PC-9 (cell line): Measurements from ENCODE around the gene DHRSX. TPM values are rescaled to one million over a fixed set of nuclear protein-coding genes. Genes with fewer than 3 reads are reported as not detected.

Experiments
- BruUV-seq: library from RNA; stranded (reverse); fragments of 400-500 nt; replicated peaks from 2 replicates; lab custom pipeline; 2021; lab: Mats Ljungman, UMichigan
- CTCF ChIA-PET: fragments of 300-600 bp; sonication (Branson Sonifier 250); formaldehyde crosslinking; loops from one replicate; lab custom pipeline; 2022; ENCODE audit warnings: antibody characterized with exemption; lab: Charles Lee
- POLR2A ChIA-PET: fragments of 300-600 bp; sonication (Branson Sonifier 250); formaldehyde crosslinking; loops from one replicate; lab custom pipeline; 2022; ENCODE audit warnings: antibody characterized with exemption; ENCODE audit not compliant: unreplicated experiment; lab: Charles Lee
- DNase-seq, 2 experiments: peaks; one replicate each; pipeline versions ENCODE4 v3.0.0 to v3.0.0-alpha.2; 2015 to 2022; ENCODE audit warnings: mixed read lengths in 1 of 2
- H2AFZ ChIP-seq: fragments of 200-600 bp; sonication (generic); 2 replicates; pipeline ENCODE4 v1.8.1; 2017; ENCODE audit warnings: antibody characterized with exemption
- H3F3A ChIP-seq: fragments of 200-600 bp; sonication (generic); 2 replicates; pipeline ENCODE4 v1.8.1; 2017; ENCODE audit warnings: antibody characterized with exemption, mild to moderate bottlenecking, low read depth; ENCODE audit not compliant: insufficient read depth
- H3K27ac ChIP-seq: fragments of 200-600 bp; sonication (generic); 2 replicates; pipeline ENCODE4 v1.6.1; 2016; ENCODE audit warnings: mixed run types
- H3K27me3 ChIP-seq: fragments of 200-600 bp; sonication (generic); 2 replicates; pipeline ENCODE4 v1.6.1; 2016; ENCODE audit warnings: low read depth, mixed run types; ENCODE audit not compliant: insufficient read depth
- H3K36me3 ChIP-seq: fragments of 200-600 bp; sonication (generic); 2 replicates; pipeline ENCODE4 v1.6.1; 2016; ENCODE audit warnings: low read depth, mixed run types
- H3K4me1 ChIP-seq: fragments of 200-600 bp; sonication (generic); replicated peaks from 2 replicates; pipeline ENCODE4 v1.6.1; 2016; ENCODE audit warnings: mixed run types; ENCODE audit not compliant: insufficient read depth
- H3K4me2 ChIP-seq: fragments of 200-600 bp; sonication (generic); 2 replicates; pipeline ENCODE4 v1.6.1; 2017; ENCODE audit warnings: mixed run types
- H3K4me3 ChIP-seq: fragments of 200-600 bp; sonication (generic); 2 replicates; pipeline ENCODE4 v1.6.1; 2016; ENCODE audit warnings: mixed run types
- H3K79me2 ChIP-seq: fragments of 200-600 bp; sonication (generic); 2 replicates; pipeline ENCODE4 v1.6.1; 2017; ENCODE audit warnings: low read depth, mixed run types
- H3K9me2 ChIP-seq: fragments of 200-600 bp; sonication (generic); 2 replicates; pipeline ENCODE4 v1.8.1; 2017; ENCODE audit warnings: mild to moderate bottlenecking; ENCODE audit not compliant: insufficient read depth
- H3K9me3 ChIP-seq: fragments of 200-600 bp; sonication (generic); 2 replicates; pipeline ENCODE4 v1.8.1; 2016; ENCODE audit warnings: low read depth; ENCODE audit not compliant: insufficient read depth
- H4K20me1 ChIP-seq: fragments of 200-600 bp; sonication (generic); 2 replicates; pipeline ENCODE4 v1.8.1; 2017; ENCODE audit not compliant: insufficient read depth
- EZH2 ChIP-seq: fragments of 200-600 bp; sonication (generic); IDR thresholded peaks from 2 replicates; pipeline ENCODE4 v1.8.0; 2017; ENCODE audit warnings: antibody characterized with exemption, low read depth
- intact Hi-C: fragments of 100-400 bp; cut with micrococcal nuclease; formaldehyde crosslinking; loops from one replicate; pipeline ENCODE4 v1.10.0; 2022; ENCODE audit not compliant: unreplicated experiment
- total RNA-seq: library from RNA; stranded (reverse); gene quantifications from 2 replicates; pipeline ENCODE4 v1.2.3, GENCODE V29; 2021
- TF ChIP-seq, protein P1 (sequence below): fragments of 200-600 bp; sonication (generic); conservative IDR thresholded peaks from 2 replicates; pipeline ENCODE4 v1.6.1; 2017; ENCODE audit warnings: mixed run types, antibody characterized with exemption, mild to moderate bottlenecking, moderate library complexity

The DHRSX gene
- total RNA-seq, 1 experiment from 2014 or later = 13.2 TPM

- Histone ChIP-seq H3F3A (no peaks in the 10 kb centered on the region), H4K20me1 (no peaks in the 10 kb centered on the region; the same call in 1 of the 2 replicates), H2AFZ (no peak overlapping the region), H3K36me3 (no peaks in the 10 kb centered on the region), H3K4me3 (no peak overlapping the region), H3K27me3 (no peaks in the 10 kb centered on the region), H3K4me1 (no peaks in the 10 kb centered on the region), H3K27ac (no peak overlapping the region), H3K9me3 (no peaks in the 10 kb centered on the region), H3K79me2 (no peaks in the 10 kb centered on the region), H3K9me2 (no peaks in the 10 kb centered on the region), H3K4me2 (no peak overlapping the region)
- TF ChIP-seq EZH2 = no peak
- TF ChIP-seq, protein P1, sequence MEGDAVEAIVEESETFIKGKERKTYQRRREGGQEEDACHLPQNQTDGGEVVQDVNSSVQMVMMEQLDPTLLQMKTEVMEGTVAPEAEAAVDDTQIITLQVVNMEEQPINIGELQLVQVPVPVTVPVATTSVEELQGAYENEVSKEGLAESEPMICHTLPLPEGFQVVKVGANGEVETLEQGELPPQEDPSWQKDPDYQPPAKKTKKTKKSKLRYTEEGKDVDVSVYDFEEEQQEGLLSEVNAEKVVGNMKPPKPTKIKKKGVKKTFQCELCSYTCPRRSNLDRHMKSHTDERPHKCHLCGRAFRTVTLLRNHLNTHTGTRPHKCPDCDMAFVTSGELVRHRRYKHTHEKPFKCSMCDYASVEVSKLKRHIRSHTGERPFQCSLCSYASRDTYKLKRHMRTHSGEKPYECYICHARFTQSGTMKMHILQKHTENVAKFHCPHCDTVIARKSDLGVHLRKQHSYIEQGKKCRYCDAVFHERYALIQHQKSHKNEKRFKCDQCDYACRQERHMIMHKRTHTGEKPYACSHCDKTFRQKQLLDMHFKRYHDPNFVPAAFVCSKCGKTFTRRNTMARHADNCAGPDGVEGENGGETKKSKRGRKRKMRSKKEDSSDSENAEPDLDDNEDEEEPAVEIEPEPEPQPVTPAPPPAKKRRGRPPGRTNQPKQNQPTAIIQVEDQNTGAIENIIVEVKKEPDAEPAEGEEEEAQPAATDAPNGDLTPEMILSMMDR = no peak
- no peak for DNase-seq
- intact Hi-C loops = no loop called here
- no TSS peak for BruUV-seq
- ChIA-PET POLR2A (no interaction called here), CTCF (no interaction called here)
Measured at GRCh38 chrX:2445662-2446623, 54.8 kb downstream of the DHRSX start.

GRCh38 chrX:2442694-2443093 lies 58.1 kb downstream of the DHRSX start:
- no peak overlapping the region for H3K4me2 ChIP-seq
- no peak overlapping the region for H3K27ac ChIP-seq
- no peaks in the 10 kb centered on the region for H3K9me3 ChIP-seq
- no peaks in the 10 kb centered on the region for H3K9me2 ChIP-seq
- H3K4me3 ChIP-seq = no peak overlapping the region
- BruUV-seq = no TSS peak
- H3K79me2 ChIP-seq = no peaks in the 10 kb centered on the region
- no peaks in the 10 kb centered on the region for H3K27me3 ChIP-seq
- ChIA-PET POLR2A (no interaction called here), CTCF (no interaction called here)
- no peak for TF ChIP-seq EZH2
- TF ChIP-seq, protein P1 = no peak
- no peaks in the 10 kb centered on the region; the same call in 1 of the 2 replicates for H4K20me1 ChIP-seq
- DNase-seq = no peak
- H3K36me3 ChIP-seq = no peaks in the 10 kb centered on the region
- intact Hi-C loops = no loop called here
- no peaks in the 10 kb centered on the region for H3K4me1 ChIP-seq
- no peak overlapping the region for H2AFZ ChIP-seq
- no peaks in the 10 kb centered on the region for H3F3A ChIP-seq

- Histone ChIP-seq H2AFZ (no peak overlapping the region), H3K36me3 (no peaks in the 10 kb centered on the region), H3F3A (no peaks in the 10 kb centered on the region), H3K27me3 (no peaks in the 10 kb centered on the region), H3K4me2 (no peak overlapping the region), H3K9me2 (no peaks in the 10 kb centered on the region), H3K27ac (no peak overlapping the region), H3K4me3 (no peak overlapping the region), H4K20me1 (no peaks in the 10 kb centered on the region; the same call in 1 of the 2 replicates), H3K4me1 (no peaks in the 10 kb centered on the region), H3K79me2 (no peaks in the 10 kb centered on the region), H3K9me3 (no peaks in the 10 kb centered on the region)
- no peak for TF ChIP-seq EZH2
- TF ChIP-seq, protein P1 = no peak
- ChIA-PET POLR2A (no interaction called here), CTCF (no interaction called here)
- DNase-seq = no peak
- no TSS peak for BruUV-seq
- intact Hi-C loops = no loop called here
Measured at GRCh38 chrX:2441466-2441865, 59.3 kb downstream of the DHRSX start.
